Glomerular endothelial cell (primary cell): ENCODE measurements around the gene AGK. TPM values are rescaled to one million over a fixed set of nuclear protein-coding genes. Genes with fewer than 3 reads are reported as not detected.

Source experiments
- DNase-seq: peaks from one replicate; pipeline ENCODE4 v3.0.0-alpha.2; 2011; ENCODE audit warnings: low read depth, low spot score; ENCODE audit errors: extremely low read depth
- total RNA-seq: library from RNA; depleted of rRNA; stranded (reverse); fragments of >200 nt; gene quantifications from 2 replicates; pipeline ENCODE4 v1.2.3, GENCODE V29; 2015

Gene AGK
- total RNA-seq, 1 donor from 2014 or later = 27.2 TPM

GRCh38 chr7:141699860-141700259 is 148.7 kb downstream of the AGK start:
- no peak for DNase-seq

- no peak for DNase-seq
Measured at GRCh38 chr7:141700296-141700847, 149.2 kb downstream of the AGK start.

GRCh38 chr7:141700848-141701371 is 149.7 kb downstream of the AGK start:
- DNase-seq = no peak

GRCh38 chr7:141701489-141702046 is 150.4 kb downstream of the AGK start:
- no peak for DNase-seq

- no peak for DNase-seq
Measured at GRCh38 chr7:141702047-141702567, 150.9 kb downstream of the AGK start, which contains the start of gene DENND11. Gene DENND11, minus strand, starts transcription at chr7:141702166. Its CDS starts 13 bp downstream, at chr7:141702153.

GRCh38 chr7:141702892-141703291 is 151.7 kb downstream of the AGK start:
- DNase-seq = no peak

- DNase-seq = no peak
Measured at GRCh38 chr7:141704112-141704511, 152.9 kb downstream of the AGK start.

- DNase-seq = no peak
Measured at GRCh38 chr7:141704741-141705140, 153.5 kb downstream of the AGK start.

Other genes starting within 250 kb of the AGK start
- gene DENND11, start 150.8 kb downstream of the AGK start, total RNA-seq = 27.1 and 41.4 TPM in 2 replicates
- not detected in 2 replicates for gene WEE2, start 156.9 kb downstream of the AGK start, total RNA-seq
- 164 and 250 TPM in 2 replicates for gene SSBP1, start 186.9 kb downstream of the AGK start, total RNA-seq
- gene TAS2R3, start 212.7 kb downstream of the AGK start, total RNA-seq = 0.35 TPM in 1 of 2 replicates, not detected in the other
- 0.29 and 0.58 TPM in 2 replicates for gene TAS2R4, start 225.3 kb downstream of the AGK start, total RNA-seq
- 0.34 and 1.1 TPM in 2 replicates for gene TAS2R5, start 238.8 kb downstream of the AGK start, total RNA-seq